Pulmonary artery endothelial cell (primary cell): ENCODE measurements around the gene NEXN. TPM values are rescaled to one million over a fixed set of nuclear protein-coding genes. Genes with fewer than 3 reads are reported as not detected.
"Not testable (repeated sequence)": the region's sequence is repeated elsewhere in the genome, so short reads cannot be mapped to it uniquely, and the experiment has no call there.

Experiments used
- DNase-seq: peaks from one replicate; pipeline ENCODE4 v3.0.0-alpha.2; 2011; ENCODE audit warnings: low read depth, low spot score
- total RNA-seq: library from RNA; depleted of rRNA; stranded (reverse); fragments of >200 nt; gene quantifications from 2 replicates; pipeline ENCODE4 v1.2.3, GENCODE V29; 2014

Gene NEXN
- total RNA-seq, 1 donor from 2014 or later = 4.4 TPM

GRCh38 chr1:77958850-77959249 is 70.4 kb downstream of the NEXN start:
- DNase-seq = no peak

GRCh38 chr1:77961392-77961791 is 73.0 kb downstream of the NEXN start:
- no peak for DNase-seq

GRCh38 chr1:77966291-77966690 is 77.9 kb downstream of the NEXN start:
- DNase-seq = no peak

DNA sequence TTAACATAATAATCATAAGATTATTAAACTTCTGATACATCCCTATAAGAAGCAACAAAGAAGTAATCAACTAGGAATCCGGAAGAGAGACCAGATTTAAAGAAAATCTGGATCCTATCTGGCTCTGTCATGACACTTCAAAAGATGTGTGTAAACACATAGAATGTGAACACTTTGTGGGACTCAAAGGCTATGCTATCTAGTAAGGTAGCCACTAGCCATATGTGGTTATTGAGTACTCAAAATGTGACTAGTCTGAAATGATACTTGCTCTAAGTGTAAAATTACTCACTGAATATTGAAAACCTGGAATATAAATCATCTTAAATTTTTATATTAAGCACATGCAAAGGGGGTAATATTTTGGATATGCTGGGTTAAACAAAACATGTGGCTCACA is 81.8 kb downstream of the NEXN start:
- no peak for DNase-seq

DNA sequence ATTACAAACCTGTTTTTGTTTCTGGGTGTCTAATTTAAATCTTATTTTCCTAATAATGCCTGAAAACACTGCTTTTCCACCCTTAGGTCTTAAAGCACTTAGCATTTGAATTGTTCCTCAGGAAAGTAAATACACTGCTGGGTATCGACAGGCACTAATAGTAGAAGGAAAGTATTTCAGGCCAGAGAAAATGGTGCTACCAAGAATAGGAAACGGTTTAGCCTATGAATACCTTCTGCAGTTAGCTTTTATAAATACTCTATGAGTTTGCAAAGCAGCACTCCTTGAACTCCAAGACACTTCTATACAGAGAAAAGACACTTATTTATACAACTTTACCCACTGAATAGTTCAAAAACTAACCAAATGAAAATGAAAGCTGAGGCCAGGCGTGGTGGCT is 83.7 kb downstream of the NEXN start:
- no peak for DNase-seq

GRCh38 chr1:77975386-77975785 is 87.0 kb downstream of the NEXN start:
- no peak for DNase-seq

GRCh38 chr1:77975907-77976306 is 87.5 kb downstream of the NEXN start:
- DNase-seq = no peak

GRCh38 chr1:77976433-77977076 is 88.1 kb downstream of the NEXN start:
- DNase-seq = no peak

- DNase-seq = no peak
These were observed 89.5 kb downstream of the NEXN start for GRCh38 chr1:77977989-77978292.

GRCh38 chr1:77978293-77978968 is 90.0 kb downstream of the NEXN start:
- DNase-seq = peak; percentile 91

DNA sequence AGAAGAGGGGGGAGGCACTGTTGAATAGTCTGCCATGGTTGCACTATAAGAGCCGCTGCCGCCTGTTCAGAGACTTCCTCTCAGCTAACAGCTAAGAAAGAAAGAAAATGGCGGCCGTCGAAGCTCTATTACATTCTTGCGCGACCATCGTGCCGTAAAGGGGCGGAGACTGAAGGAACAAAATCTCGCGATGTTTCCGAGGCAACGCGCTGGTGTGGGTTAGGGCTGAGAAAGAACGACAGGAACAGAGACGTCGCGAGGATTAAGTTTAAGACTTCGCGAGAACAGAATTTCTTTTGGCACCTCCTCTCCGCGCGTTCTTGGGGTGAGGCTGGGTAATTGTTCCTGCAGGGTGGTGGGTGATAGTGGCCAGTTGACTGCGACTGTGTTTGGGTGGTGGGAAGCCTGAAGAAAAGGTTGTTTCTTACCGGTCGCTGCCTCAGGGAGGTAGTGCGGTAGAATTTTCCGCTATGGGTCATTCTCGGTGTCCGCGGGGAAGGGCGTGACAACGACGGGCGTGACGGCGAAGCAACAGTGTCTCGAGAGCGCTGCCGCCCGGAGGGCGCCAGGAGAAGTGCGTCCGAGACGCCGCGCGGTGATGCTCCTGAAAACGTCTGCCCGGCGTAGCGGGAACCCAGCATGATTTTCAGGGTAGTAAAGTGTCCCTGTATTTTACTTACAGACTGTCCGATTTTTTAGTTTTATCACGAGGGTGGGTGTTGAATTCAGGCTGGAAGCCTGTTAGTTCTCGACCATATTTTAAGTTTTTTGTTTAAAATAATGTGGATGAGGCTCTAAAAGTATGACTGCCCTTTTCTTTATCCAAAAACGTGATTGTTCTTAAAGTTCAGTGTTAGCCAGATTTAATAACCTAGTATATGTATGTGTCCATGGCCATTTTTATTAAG is 90.8 kb downstream of the NEXN start, which contains the start of gene FUBP1:
FUBP1 (minus strand) TSS at position 104 of the 908 bp plus-strand sequence; CDS start at position 36, 68 bp downstream.
- peak; percentile 98 for DNase-seq

DNA sequence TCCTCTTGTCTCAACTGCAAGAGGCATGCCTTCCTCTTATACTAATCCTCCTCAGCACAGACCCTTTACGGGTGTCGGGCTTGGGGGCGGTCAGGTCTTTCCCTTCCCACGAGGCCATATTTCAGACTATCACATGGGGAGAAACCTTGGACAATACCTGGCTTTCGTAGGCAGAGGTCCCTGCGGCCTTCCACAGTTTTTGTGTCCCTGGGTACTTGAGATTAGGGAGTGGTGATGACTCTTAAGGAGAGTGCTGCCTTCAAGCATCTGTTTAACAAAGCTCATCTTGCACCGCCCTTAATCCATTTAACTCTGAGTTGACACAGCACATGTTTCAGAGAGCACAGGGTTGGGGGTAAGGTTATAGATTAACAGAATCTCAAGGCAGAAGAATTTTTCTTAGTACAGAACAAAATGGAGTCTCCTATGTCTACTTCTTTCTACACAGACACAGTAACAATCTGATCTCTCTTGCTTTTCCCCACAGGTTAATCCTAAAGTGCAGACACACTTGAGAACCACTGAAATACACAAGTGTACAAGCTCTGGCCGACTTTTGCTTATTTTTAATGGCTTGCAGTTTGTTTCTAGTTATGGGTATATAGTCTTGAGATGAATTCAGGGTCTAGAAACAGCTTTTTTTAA is 95.0 kb downstream of the NEXN start:
- DNase-seq = not testable (repeated sequence)

- DNase-seq = no peak
These were observed 95.6 kb downstream of the NEXN start for GRCh38 chr1:77983997-77984355.

- no peak for DNase-seq
These were observed 96.2 kb downstream of the NEXN start for GRCh38 chr1:77984629-77985028.

- no peak for DNase-seq
These were observed 98.4 kb downstream of the NEXN start for GRCh38 chr1:77986810-77987209.

DNA sequence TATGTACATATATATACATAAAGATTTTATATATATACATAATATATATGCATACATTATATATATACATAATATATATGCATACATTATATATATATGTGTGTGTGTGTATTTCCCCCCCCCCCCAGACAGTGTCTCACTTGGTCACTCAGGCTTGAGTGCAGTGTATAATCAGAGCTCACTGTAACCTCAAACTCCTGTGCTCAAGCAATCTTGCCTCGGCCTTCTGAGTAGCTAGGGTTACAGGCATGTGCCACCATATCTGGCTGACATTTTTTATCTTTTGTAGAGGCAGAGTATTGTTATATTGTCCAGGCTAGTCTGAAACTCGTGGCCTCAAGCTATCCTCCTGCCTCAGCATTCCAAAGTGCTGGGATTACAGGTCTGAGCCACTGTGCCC is 99.5 kb downstream of the NEXN start:
- no peak for DNase-seq

DNA sequence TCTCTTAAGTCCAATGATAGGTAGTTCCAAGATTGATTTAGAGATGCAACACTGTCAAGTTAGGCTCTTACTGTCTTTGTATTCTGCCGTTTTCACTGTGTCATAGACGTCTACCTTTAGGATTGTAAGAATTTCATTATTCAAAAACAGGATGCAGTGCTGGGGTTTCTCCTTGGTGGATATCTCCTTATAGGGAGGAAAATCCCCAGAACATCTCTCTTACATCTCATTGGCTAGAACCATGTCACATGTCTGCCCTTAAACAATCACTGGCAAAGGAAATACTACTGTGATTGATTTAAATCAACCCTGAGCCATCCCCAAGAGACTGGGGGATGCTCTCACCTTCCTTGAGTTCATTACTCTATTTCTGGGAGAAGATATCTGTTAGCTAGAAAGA is 101.3 kb downstream of the NEXN start:
- no peak for DNase-seq

DNA sequence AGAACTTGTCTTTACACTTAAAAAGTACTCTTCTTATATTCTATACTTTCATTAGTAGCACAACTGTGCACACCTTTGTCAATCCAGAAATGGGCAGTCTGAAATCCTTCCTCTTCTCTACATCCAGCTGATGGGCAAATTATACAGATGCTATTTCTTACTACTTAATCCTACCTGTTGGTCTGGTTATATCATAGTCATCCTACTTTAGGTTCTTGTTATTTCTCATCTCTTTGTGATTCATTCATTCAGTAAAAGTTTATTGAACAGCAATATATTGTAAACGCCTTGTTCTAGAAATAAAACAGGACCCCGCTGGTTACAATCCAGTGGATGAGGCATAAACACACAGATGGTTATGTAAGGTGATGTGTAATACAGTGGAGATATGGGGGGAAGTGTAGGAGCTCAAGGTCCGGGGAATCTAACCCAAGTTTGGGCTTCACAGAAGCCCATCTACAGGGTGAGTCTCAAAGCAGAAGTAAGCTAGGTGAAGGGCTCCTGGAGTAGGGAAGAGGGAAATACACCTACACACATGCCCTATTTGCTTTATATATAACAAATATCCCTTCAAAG is 102.3 kb downstream of the NEXN start:
- DNase-seq = no peak

GRCh38 chr1:77991638-77992037 is 103.2 kb downstream of the NEXN start:
- DNase-seq = no peak
